K562 (cell line): ENCODE data around the gene PDE1C. TPM values are rescaled to one million over a fixed set of nuclear protein-coding genes. Genes with fewer than 3 reads are reported as not detected.

Experiments used
- ATAC-seq: fragments of 200-7000 bp; cut with Tn5 transposase; 3 replicates; pipeline ENCODE4 v1.9.1; 2020; ENCODE audit warnings: moderate library complexity
- BruUV-seq: library from RNA; stranded (reverse); fragments of 400-500 nt; replicated peaks from 2 replicates; lab custom pipeline; 2021; lab: Mats Ljungman, UMichigan
- CTCF ChIA-PET: fragments of 300-600 bp; formaldehyde crosslinking; extraction: SDS; loops from one replicate; lab custom pipeline; 2021; ENCODE audit warnings: low intra/inter-chr PET ratio; lab: Yijun Ruan, JAX
- POLR2A ChIA-PET: fragments of 300-600, 350-650 bp; sonication (Branson Sonifier 250); formaldehyde crosslinking; extraction: SDS; loops from one replicate; lab custom pipeline; 2021; ENCODE audit warnings: antibody characterized with exemption, inconsistent platforms; lab: Yijun Ruan, JAX
- DNase-seq, 4 experiments: peaks; one replicate each; pipeline versions ENCODE4 v3.0.0 to v3.0.0-alpha.2; 2011 to 2018; ENCODE audit warnings: low spot score in 3 of 4, mixed read lengths in 3 of 4; ENCODE audit errors: extremely low read depth in 1 of 4
- FAIRE-seq: peaks from 2 replicates; lab custom pipeline; 2011; peaks lifted over from hg19 to GRCh38; lab: Jason Lieb, UNC
- H2AFZ ChIP-seq: 2 replicates; pipeline ENCODE4 v1.6.0; 2011; ENCODE audit warnings: low read depth, low read length, control low read depth, inconsistent platforms
- H3K27ac ChIP-seq: fragments of 200-600 bp; 3 replicates; pipeline ENCODE4 v1.8.0; 2011; ENCODE audit warnings: low read depth, mild to moderate bottlenecking, control low read depth, inconsistent platforms, low read length, moderate library complexity, mixed read lengths; ENCODE audit errors: extremely low read depth
- H3K27me3 ChIP-seq, 2 experiments: fragments of 300-600 bp in 1 of 2; 2 replicates in 1 of 2; 3 replicates in 1 of 2; pipeline versions ENCODE4 v1.6.0 to v1.8.0; 2011; ENCODE audit warnings: inconsistent platforms in 2 of 2, low read length in 2 of 2, mild to moderate bottlenecking in 1 of 2, mixed read lengths in 1 of 2, moderate library complexity in 1 of 2; ENCODE audit not compliant: control insufficient read depth in 2 of 2, insufficient read depth in 2 of 2
- H3K36me3 ChIP-seq: fragments of 300-600 bp; 3 replicates; pipeline ENCODE4 v1.8.0; 2011; ENCODE audit warnings: mild to moderate bottlenecking, low read length, inconsistent platforms; ENCODE audit not compliant: control insufficient read depth, insufficient read depth
- H3K4me1 ChIP-seq, 2 experiments: fragments of 200-600 bp in 1 of 2; replicated peaks in 1 of 2; 2 replicates in 1 of 2; 3 replicates in 1 of 2; pipeline versions ENCODE4 v1.5.1 to v1.8.0; 2011; ENCODE audit warnings: inconsistent platforms in 2 of 2, low read length in 2 of 2, mild to moderate bottlenecking in 1 of 2, mixed read lengths in 1 of 2, moderate library complexity in 1 of 2; ENCODE audit not compliant: control insufficient read depth in 2 of 2, insufficient read depth in 2 of 2
- H3K4me2 ChIP-seq: 2 replicates; pipeline ENCODE4 v1.6.1; 2011; ENCODE audit warnings: low read length, control low read depth, inconsistent platforms, mixed read lengths; ENCODE audit not compliant: insufficient read depth
- H3K4me3 ChIP-seq: fragments of 200-600 bp; sonication (generic), shearing (Covaris generic); 2 replicates; pipeline ENCODE4 v1.5.1; 2016; ENCODE audit warnings: control low read depth, inconsistent platforms
- H3K79me2 ChIP-seq: fragments of 200-600 bp; 3 replicates; pipeline ENCODE4 v1.8.0; 2011; ENCODE audit warnings: low read length, inconsistent platforms; ENCODE audit not compliant: control insufficient read depth, insufficient read depth
- H3K9ac ChIP-seq, 2 experiments: 2 replicates each; pipeline versions ENCODE4 v1.6.0 to v1.6.1; 2011; ENCODE audit warnings: low read depth in 2 of 2, low read length in 2 of 2, control low read depth in 1 of 2, inconsistent platforms in 1 of 2, mild to moderate bottlenecking in 1 of 2, mixed read lengths in 1 of 2; ENCODE audit not compliant: insufficient read depth in 1 of 2
- H3K9me1 ChIP-seq: one replicate; pipeline ENCODE4 v1.6.0; 2011; ENCODE audit warnings: inconsistent platforms, mild to moderate bottlenecking, low read length, moderate library complexity; ENCODE audit not compliant: control insufficient read depth, insufficient read depth
- H3K9me3 ChIP-seq: replicated peaks from 2 replicates; pipeline ENCODE4 v1.5.1; 2011; ENCODE audit warnings: low read depth, low read length, inconsistent platforms; ENCODE audit not compliant: control insufficient read depth, insufficient read depth
- H4K20me1 ChIP-seq: replicated peaks from 2 replicates; pipeline ENCODE4 v1.6.1; 2011; ENCODE audit warnings: low read length, inconsistent platforms, mixed read lengths; ENCODE audit not compliant: control insufficient read depth, insufficient read depth
- ELK3 ChIP-seq: fragments of 450-650 bp; formaldehyde crosslinking; IDR thresholded peaks from 2 replicates; pipeline ENCODE4 v1.4.0; 2020; ENCODE audit warnings: mild to moderate bottlenecking
- ILK ChIP-seq: fragments of 450-650 bp; IDR thresholded peaks from 2 replicates; pipeline ENCODE4 v1.6.1; 2016; ENCODE audit warnings: missing genetic modification characterization, low read depth, mild to moderate bottlenecking, missing compliant biosample characterization, moderate library complexity, borderline replicate concordance
- TARDBP ChIP-seq: fragments of 450-650 bp; IDR thresholded peaks from 2 replicates; pipeline ENCODE4 v1.6.1; 2016
- TRIM24 ChIP-seq, 2 experiments: fragments of 450-650 bp; IDR thresholded peaks; 2 replicates each; pipeline ENCODE4 v1.6.1; 2016
- WGBS: fragments of 100-300 bp; shearing (Covaris generic); methylation state at CpG from one replicate; pipeline ENCODE4 v1.1.6; 2016; ENCODE audit warnings: low coverage, mixed read lengths; ENCODE audit not compliant: insufficient coverage; ENCODE audit errors: missing lambda C conversion rate; 5-methylcytosine and 5-hydroxymethylcytosine counted together
- in situ Hi-C: fragments of 300-500 bp; cut with MboI; formaldehyde crosslinking; loops from 4 replicates; pipeline ENCODE4 v1.15.0; 2018; ENCODE audit warnings: inconsistent platforms, mixed read lengths
- intact Hi-C: fragments of 100-400 bp; cut with micrococcal nuclease; formaldehyde crosslinking; loops from 2 replicates; pipeline ENCODE4 v1.14.2; 2022
- polyA plus RNA-seq, 8 experiments: library from polyadenylated mRNA; depleted of rRNA in 4 of 8; stranded (reverse) in 5 of 8; unstranded in 3 of 8; fragments of >200 nt; fragmentation: Nextera tagmentation in 2 of 8; fragmentation: Illumina TruSeq in 1 of 8; extraction: Ambion mirVana in 2 of 8; extraction: Trizol in 1 of 8; gene quantifications; 2 replicates each; pipeline versions ENCODE4 v1.2.1 to v1.2.3, GENCODE V29; 2011 to 2014; ENCODE audit warnings: inconsistent platforms in 1 of 8, missing spikeins in 1 of 8
- total RNA-seq, 7 experiments: library from RNA; depleted of rRNA in 6 of 7; stranded (reverse); fragments of >200 nt in 6 of 7; fragmentation: Illumina TruSeq in 2 of 7; extraction: Trizol in 2 of 7; gene quantifications; 2 replicates each; pipeline versions ENCODE4 v1.2.1 to v1.2.3, GENCODE V29; 2011 to 2021; ENCODE audit warnings: low replicate concordance in 1 of 7
- TF ChIP-seq, protein P1 (sequence below), 2 experiments: fragments of 450-650 bp in 1 of 2; IDR thresholded peaks; 2 replicates each; pipeline ENCODE4 v1.6.1; 2011 to 2017; ENCODE audit warnings: low read depth in 2 of 2, antibody characterized with exemption in 1 of 2, borderline replicate concordance in 1 of 2, low read length in 1 of 2, mild to moderate bottlenecking in 1 of 2, mixed read lengths in 1 of 2; ENCODE audit not compliant: control insufficient read depth in 1 of 2

PDE1C gene
- total and polyA plus RNA-seq, 9 of the 15 experiments (the other 6 are each of a cell fraction or from before 2014, with no cell fraction given) = under 0.01 to 0.01 TPM; not detected in 7

DNA sequence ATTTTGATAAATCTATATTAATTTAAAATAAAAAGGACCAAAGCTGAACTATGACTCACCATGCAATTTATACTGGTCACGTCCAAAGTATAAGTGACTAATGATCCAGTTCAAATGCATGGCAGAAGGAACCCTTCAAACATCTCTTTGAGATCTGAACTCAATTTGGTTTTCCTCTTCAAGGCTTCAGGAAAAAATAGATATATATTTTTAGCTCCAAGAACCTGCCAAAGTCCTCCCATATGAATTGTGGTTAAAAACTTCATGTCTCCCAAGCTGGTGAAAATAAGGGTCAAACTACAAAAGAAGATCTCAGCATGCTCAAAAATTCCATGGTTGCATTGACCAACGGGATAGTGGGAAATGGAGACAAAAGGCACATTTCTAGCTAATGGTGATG is 34.6 kb upstream of the PDE1C start:
- Histone ChIP-seq H3K9ac (no peak overlapping the region), H3K4me3 (no peak overlapping the region), H3K4me1 (no peaks in the 10 kb centered on the region), H3K9me3 (no peaks in the 10 kb centered on the region), H3K27ac (no peak overlapping the region), H3K9me1 (no peaks in the 10 kb centered on the region), H3K4me2 (no peak overlapping the region), H2AFZ (no peak overlapping the region), H3K79me2 (no peaks in the 10 kb centered on the region), H4K20me1 (no peaks in the 10 kb centered on the region), H3K27me3 (no peaks in the 10 kb centered on the region), H3K36me3 (no peaks in the 10 kb centered on the region)
- BruUV-seq = no TSS peak
- in situ Hi-C loops = no loop called here
- intact Hi-C loops = no loop called here
- ATAC-seq (no peak), DNase-seq (no peak), FAIRE-seq (no peak)
- WGBS = 3% methylated on average over 2 of the region's 2 CpGs
- no peak for TF ChIP-seq TARDBP
- TF ChIP-seq ILK (tag) = no peak
- TF ChIP-seq ELK3 (CRISPR knock-in tag) = no peak
- TF ChIP-seq, protein P1, sequence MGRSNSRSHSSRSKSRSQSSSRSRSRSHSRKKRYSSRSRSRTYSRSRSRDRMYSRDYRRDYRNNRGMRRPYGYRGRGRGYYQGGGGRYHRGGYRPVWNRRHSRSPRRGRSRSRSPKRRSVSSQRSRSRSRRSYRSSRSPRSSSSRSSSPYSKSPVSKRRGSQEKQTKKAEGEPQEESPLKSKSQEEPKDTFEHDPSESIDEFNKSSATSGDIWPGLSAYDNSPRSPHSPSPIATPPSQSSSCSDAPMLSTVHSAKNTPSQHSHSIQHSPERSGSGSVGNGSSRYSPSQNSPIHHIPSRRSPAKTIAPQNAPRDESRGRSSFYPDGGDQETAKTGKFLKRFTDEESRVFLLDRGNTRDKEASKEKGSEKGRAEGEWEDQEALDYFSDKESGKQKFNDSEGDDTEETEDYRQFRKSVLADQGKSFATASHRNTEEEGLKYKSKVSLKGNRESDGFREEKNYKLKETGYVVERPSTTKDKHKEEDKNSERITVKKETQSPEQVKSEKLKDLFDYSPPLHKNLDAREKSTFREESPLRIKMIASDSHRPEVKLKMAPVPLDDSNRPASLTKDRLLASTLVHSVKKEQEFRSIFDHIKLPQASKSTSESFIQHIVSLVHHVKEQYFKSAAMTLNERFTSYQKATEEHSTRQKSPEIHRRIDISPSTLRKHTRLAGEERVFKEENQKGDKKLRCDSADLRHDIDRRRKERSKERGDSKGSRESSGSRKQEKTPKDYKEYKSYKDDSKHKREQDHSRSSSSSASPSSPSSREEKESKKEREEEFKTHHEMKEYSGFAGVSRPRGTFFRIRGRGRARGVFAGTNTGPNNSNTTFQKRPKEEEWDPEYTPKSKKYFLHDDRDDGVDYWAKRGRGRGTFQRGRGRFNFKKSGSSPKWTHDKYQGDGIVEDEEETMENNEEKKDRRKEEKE (IDR thresholded peaks at IDR 0.05; ENCODE audit: borderline replicate concordance in 1 of 2, control insufficient read depth in 1 of 2, low read depth in 2 of 2, low read length in 1 of 2) = no peak
- TF ChIP-seq TRIM24 (IDR thresholded peaks at IDR 0.05) = no peak
- ChIA-PET POLR2A (no interaction called here), CTCF (no interaction called here)
